ENCODE data around the gene LDLRAD4.

LDLRAD4 gene

GRCh38 chr18:13180614-13181375 lies 37.8 kb upstream of the LDLRAD4 start:
- TF ChIP-seq EP300 (IDR thresholded peaks at IDR 0.05; ENCODE audit: borderline replicate concordance) (no peak), TAF1 (IDR thresholded peaks at IDR 0.05; ENCODE audit: low read depth) (no peak), TCF12 (IDR thresholded peaks at IDR 0.05; ENCODE audit: low read depth) (no peak), EGR1 (IDR thresholded peaks at IDR 0.05) (no peak), USF1 (IDR thresholded peaks at IDR 0.05) (no peak), NFIC (IDR thresholded peaks at IDR 0.05) (no peak), YY1 (IDR thresholded peaks at IDR 0.05; ENCODE audit: low read depth) (no peak), CREB1 (IDR thresholded peaks at IDR 0.05; ENCODE audit: low read depth) (no peak), FOXM1 (IDR thresholded peaks at IDR 0.05; ENCODE audit: borderline replicate concordance, low read depth) (no peak)

- TF ChIP-seq YY1 (IDR thresholded peaks at IDR 0.05; ENCODE audit: low read depth) (no peak), FOXM1 (IDR thresholded peaks at IDR 0.05; ENCODE audit: borderline replicate concordance, low read depth) (no peak), ZBTB7A (IDR thresholded peaks at IDR 0.05; ENCODE audit: low read depth) (no peak), USF1 (IDR thresholded peaks at IDR 0.05) (no peak), NFIC (IDR thresholded peaks at IDR 0.05) (no peak)
Measured at GRCh38 chr18:13181765-13182164, 36.8 kb upstream of the LDLRAD4 start.

DNA sequence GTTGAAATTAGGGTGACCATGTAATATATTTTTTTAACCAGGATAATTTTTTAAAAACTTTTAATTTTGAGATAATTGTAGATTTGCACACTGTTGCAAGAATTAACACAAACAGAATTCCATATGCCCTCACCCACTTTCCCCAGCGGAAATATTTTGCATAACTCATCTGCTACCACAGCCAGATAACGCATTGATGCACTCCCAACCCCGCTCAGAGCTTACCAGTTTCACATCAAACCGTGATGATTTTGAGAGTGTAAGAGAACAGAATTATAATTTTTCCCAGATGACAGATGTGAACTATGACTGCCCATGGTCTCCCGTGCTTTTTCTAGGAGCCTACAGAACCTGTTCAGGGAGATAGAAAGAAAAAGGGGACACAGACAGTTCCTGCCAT lies 35.2 kb upstream of the LDLRAD4 start:
- TF ChIP-seq CEBPB (IDR thresholded peaks at IDR 0.05) (no peak), EP300 (IDR thresholded peaks at IDR 0.05; ENCODE audit: borderline replicate concordance) (no peak), YY1 (IDR thresholded peaks at IDR 0.05; ENCODE audit: low read depth) (no peak), TAF1 (IDR thresholded peaks at IDR 0.05; ENCODE audit: low read depth) (no peak), FOXM1 (IDR thresholded peaks at IDR 0.05; ENCODE audit: borderline replicate concordance, low read depth) (no peak), ZBTB7A (IDR thresholded peaks at IDR 0.05; ENCODE audit: low read depth) (no peak), MAX (IDR thresholded peaks at IDR 0.05) (no peak), RAD21 (IDR thresholded peaks at IDR 0.05; ENCODE audit: low read depth) (no peak), NFIC (IDR thresholded peaks at IDR 0.05) (no peak), TEAD4 (IDR thresholded peaks at IDR 0.05) (no peak)

GRCh38 chr18:13183790-13184189 lies 34.8 kb upstream of the LDLRAD4 start:
- TF ChIP-seq TAF1 (IDR thresholded peaks at IDR 0.05; ENCODE audit: low read depth): no peak
- TF ChIP-seq NFIC (IDR thresholded peaks at IDR 0.05): no peak
- no peak for TF ChIP-seq USF1 (IDR thresholded peaks at IDR 0.05)
- no peak for TF ChIP-seq TEAD4 (IDR thresholded peaks at IDR 0.05)
- TF ChIP-seq EGR1 (IDR thresholded peaks at IDR 0.05): no peak
- no peak for TF ChIP-seq TCF12 (IDR thresholded peaks at IDR 0.05; ENCODE audit: low read depth)
- no peak for TF ChIP-seq REST (IDR thresholded peaks at IDR 0.05; ENCODE audit: low read depth)
- TF ChIP-seq FOXM1 (IDR thresholded peaks at IDR 0.05; ENCODE audit: borderline replicate concordance, low read depth): no peak
- TF ChIP-seq RAD21 (IDR thresholded peaks at IDR 0.05; ENCODE audit: low read depth): no peak
- no peak for TF ChIP-seq CREB1 (IDR thresholded peaks at IDR 0.05; ENCODE audit: low read depth)
- TF ChIP-seq ZBTB7A (IDR thresholded peaks at IDR 0.05; ENCODE audit: low read depth): no peak

DNA sequence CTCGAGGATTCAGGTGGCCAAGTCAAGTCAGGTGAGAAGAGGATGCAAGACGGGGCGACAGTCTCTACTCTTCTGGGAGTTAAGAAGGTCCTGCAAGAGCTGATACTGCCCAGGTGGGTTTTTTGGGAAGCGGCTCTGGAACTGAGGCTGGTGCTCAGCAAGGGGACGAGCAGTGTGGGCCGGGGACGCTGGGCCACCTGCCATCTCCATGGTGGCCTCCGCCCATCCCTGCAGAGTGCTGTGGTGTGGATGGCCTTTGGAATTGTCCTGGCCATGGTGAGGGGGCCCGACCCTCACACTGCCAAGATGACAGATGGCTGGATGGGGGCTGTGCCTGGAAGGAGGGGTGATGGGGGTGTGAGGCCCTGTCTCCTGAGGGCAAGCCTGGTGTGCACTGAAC lies 34.2 kb upstream of the LDLRAD4 start:
- TF ChIP-seq MAX (IDR thresholded peaks at IDR 0.05): no peak
- TF ChIP-seq TCF12 (IDR thresholded peaks at IDR 0.05; ENCODE audit: low read depth): no peak
- TF ChIP-seq CEBPB (IDR thresholded peaks at IDR 0.05): no peak
- TF ChIP-seq RAD21 (IDR thresholded peaks at IDR 0.05; ENCODE audit: low read depth): no peak
- TF ChIP-seq EGR1 (IDR thresholded peaks at IDR 0.05): no peak
- TF ChIP-seq TAF1 (IDR thresholded peaks at IDR 0.05; ENCODE audit: low read depth): no peak
- TF ChIP-seq ZBTB7A (IDR thresholded peaks at IDR 0.05; ENCODE audit: low read depth): no peak
- no peak for TF ChIP-seq YY1 (IDR thresholded peaks at IDR 0.05; ENCODE audit: low read depth)
- no peak for TF ChIP-seq NFIC (IDR thresholded peaks at IDR 0.05)
- no peak for TF ChIP-seq EP300 (IDR thresholded peaks at IDR 0.05; ENCODE audit: borderline replicate concordance)
- TF ChIP-seq REST (IDR thresholded peaks at IDR 0.05; ENCODE audit: low read depth): no peak
- no peak for TF ChIP-seq FOXM1 (IDR thresholded peaks at IDR 0.05; ENCODE audit: borderline replicate concordance, low read depth)
- no peak for TF ChIP-seq TEAD4 (IDR thresholded peaks at IDR 0.05)
- no peak for TF ChIP-seq CREB1 (IDR thresholded peaks at IDR 0.05; ENCODE audit: low read depth)
- no peak for TF ChIP-seq USF1 (IDR thresholded peaks at IDR 0.05)
